Activated T-cell treated with anti-CD3 and anti-CD28 coated beads, Interleukin-2, amount 50 U/mL, for 72 hours (primary cell): ENCODE measurements around the gene ACSBG1. TPM values are rescaled to one million over a fixed set of nuclear protein-coding genes. Genes with fewer than 3 reads are reported as not detected.

ENCODE experiments used
- ATAC-seq, 2 donors: fragments of 150-1000 bp; cut with Tn5 transposase; replicated peaks in 1 of 2; 2 replicates each; pipeline ENCODE4 v1.10.0; 2021; ENCODE audit warnings: moderate library complexity in 2 of 2, mild to moderate bottlenecking in 1 of 2
- DNase-seq, 2 donors: peaks; one replicate each; pipeline ENCODE4 v3.0.0; 2021 to 2022; ENCODE audit warnings: mixed read lengths in 1 of 2
- H3K27ac Mint-ChIP-seq: one replicate; pipeline ENCODE4 v1.8.0; 2022; ENCODE audit warnings: mild to moderate bottlenecking, moderate library complexity, mixed read lengths
- H3K27me3 Mint-ChIP-seq: one replicate; pipeline ENCODE4 v1.8.0; 2022; ENCODE audit warnings: low read depth, mixed read lengths
- H3K36me3 Mint-ChIP-seq, 2 donors: one replicate each; pipeline ENCODE4 v1.8.0; 2022; ENCODE audit warnings: mixed read lengths in 2 of 2, mild to moderate bottlenecking in 1 of 2; ENCODE audit not compliant: insufficient read depth in 2 of 2
- H3K4me1 Mint-ChIP-seq: one replicate; pipeline ENCODE4 v1.8.0; 2022; ENCODE audit warnings: low read depth, mixed read lengths
- H3K4me3 Mint-ChIP-seq, 2 donors: one replicate each; pipeline ENCODE4 v1.8.0; 2022; ENCODE audit warnings: mild to moderate bottlenecking in 2 of 2, mixed read lengths in 2 of 2, moderate library complexity in 2 of 2
- H3K9me3 Mint-ChIP-seq, 2 donors: one replicate each; pipeline ENCODE4 v1.8.0; 2022; ENCODE audit warnings: mixed read lengths in 2 of 2
- total RNA-seq, 2 donors: library from RNA; stranded (reverse); gene quantifications; one replicate each; pipeline ENCODE4 v1.2.3, GENCODE V29; 2022

ACSBG1 gene
- total RNA-seq, 2 donors from 2014 or later, result 0.32 TPM; not detected in 1

GRCh38 chr15:78211189-78211921 lies 23.0 kb downstream of the ACSBG1 start:
- ATAC-seq (no peak), DNase-seq (no peak)
- Mint-ChIP-seq H3K36me3 (no peaks in the 10 kb centered on the region), H3K27ac (no peak overlapping the region), H3K9me3 (no peaks in the 10 kb centered on the region), H3K4me3 (no peak overlapping the region), H3K4me1 (no peaks in the 10 kb centered on the region), H3K27me3 (peaks cover 5% of the 10 kb centered on the region)

DNA sequence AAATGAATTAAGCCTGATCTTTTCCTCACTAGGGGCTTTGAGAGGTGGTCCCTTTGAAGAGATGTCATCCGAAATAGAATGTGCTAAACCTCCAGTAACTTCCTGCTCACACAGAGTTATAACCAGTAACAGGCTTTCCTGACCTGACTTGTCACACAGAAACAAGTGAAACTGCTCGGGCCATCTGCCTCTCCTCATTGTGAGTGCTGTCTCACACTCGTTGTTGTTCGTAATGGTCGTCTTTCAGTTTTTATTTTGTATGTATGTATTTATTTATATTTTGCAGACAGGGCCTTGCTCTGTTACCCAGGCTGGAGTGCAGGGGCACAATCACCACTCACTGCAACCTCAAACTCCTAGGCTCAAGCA lies 24.0 kb downstream of the ACSBG1 start:
- no peaks in the 10 kb centered on the region for H3K36me3 Mint-ChIP-seq
- H3K27ac Mint-ChIP-seq, result no peak overlapping the region
- H3K27me3 Mint-ChIP-seq, result peaks cover 5% of the 10 kb centered on the region
- no peak for ATAC-seq
- DNase-seq, result no peak
- no peaks in the 10 kb centered on the region for H3K9me3 Mint-ChIP-seq
- H3K4me3 Mint-ChIP-seq, result no peak overlapping the region
- H3K4me1 Mint-ChIP-seq, result no peaks in the 10 kb centered on the region

DNA sequence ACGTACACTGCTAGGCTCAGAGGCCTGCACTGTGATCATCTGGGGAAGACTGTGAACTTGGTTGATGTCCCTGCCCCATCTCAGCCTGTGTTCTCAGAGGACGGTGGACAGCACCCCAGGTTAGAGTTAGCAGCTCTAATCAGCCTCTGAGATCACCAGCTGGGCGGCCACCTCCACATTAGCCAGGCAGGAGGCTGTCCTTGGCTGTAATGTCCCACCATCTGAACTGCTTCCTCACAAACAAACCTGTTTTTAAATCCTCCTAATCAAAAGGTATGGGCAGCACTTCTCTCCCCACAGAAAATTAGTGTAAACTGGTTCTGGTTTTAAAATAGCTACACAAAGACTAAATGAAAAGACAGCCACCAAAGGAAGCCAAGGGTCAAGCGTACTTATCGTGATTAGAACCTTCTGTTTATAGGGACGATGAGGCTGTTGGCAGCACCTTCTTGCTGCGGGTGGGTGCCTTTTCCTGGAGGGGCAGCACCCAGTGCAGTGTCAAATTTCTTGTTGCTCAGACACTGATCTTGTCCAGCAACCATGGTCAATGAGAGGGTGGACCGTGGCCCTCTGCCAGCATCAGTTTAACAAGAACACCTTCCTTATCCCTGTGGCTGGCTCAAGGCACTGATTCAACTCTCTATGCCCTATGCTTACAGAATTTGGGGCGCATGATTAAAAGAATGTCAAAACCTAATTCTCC lies 24.6 kb downstream of the ACSBG1 start:
- Mint-ChIP-seq H3K27me3 (peaks cover 5% of the 10 kb centered on the region), H3K36me3 (no peaks in the 10 kb centered on the region), H3K4me3 (no peak overlapping the region), H3K27ac (no peak overlapping the region), H3K4me1 (no peaks in the 10 kb centered on the region), H3K9me3 (no peaks in the 10 kb centered on the region)
- ATAC-seq, result no peak
- no peak for DNase-seq

GRCh38 chr15:78208887-78209645 lies 25.3 kb downstream of the ACSBG1 start:
- Mint-ChIP-seq H3K27me3 (peaks cover 5% of the 10 kb centered on the region), H3K4me3 (no peak overlapping the region), H3K36me3 (no peaks in the 10 kb centered on the region), H3K27ac (no peak overlapping the region), H3K4me1 (no peaks in the 10 kb centered on the region), H3K9me3 (no peaks in the 10 kb centered on the region)
- DNase-seq, result no peak
- no peak for ATAC-seq

DNA sequence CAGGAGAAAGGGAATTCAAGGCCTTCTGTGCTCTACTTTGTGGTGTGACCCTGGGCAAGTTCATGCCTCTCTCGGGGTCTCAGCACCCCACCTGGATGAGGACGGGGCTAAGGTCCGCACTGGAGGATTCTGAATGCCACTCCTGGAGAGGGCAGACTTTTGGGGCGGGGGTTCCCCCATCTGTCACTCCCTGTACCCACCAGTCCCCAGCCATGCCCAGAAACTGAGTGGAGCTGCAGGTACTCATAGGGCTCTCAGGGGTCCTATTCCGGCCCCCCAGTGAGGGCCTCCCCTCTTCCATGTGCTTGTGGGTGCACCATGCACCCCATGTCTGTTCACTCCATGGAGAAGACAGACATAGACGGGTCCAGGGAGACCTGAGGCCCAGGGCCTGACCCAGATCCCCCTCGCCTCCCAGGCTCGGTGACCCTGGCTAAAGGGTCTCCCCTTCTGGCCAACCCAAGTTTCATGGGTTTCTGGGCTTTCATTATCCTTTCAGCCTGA lies 26.0 kb downstream of the ACSBG1 start:
- DNase-seq (no peak), ATAC-seq (no peak)
- Mint-ChIP-seq H3K9me3 (no peaks in the 10 kb centered on the region), H3K4me3 (no peak overlapping the region), H3K27me3 (peaks cover 5% of the 10 kb centered on the region), H3K27ac (no peak overlapping the region), H3K36me3 (no peaks in the 10 kb centered on the region), H3K4me1 (no peaks in the 10 kb centered on the region)

GRCh38 chr15:78207641-78208340 lies 26.6 kb downstream of the ACSBG1 start:
- Mint-ChIP-seq H3K4me1 (no peaks in the 10 kb centered on the region), H3K36me3 (no peaks in the 10 kb centered on the region), H3K4me3 (no peak overlapping the region), H3K27ac (no peak overlapping the region), H3K9me3 (no peaks in the 10 kb centered on the region), H3K27me3 (peaks cover under 1% of the 10 kb centered on the region)
- ATAC-seq (no peak), DNase-seq (no peak)

- H3K4me3 Mint-ChIP-seq, result no peak overlapping the region
- H3K27me3 Mint-ChIP-seq, result no peaks in the 10 kb centered on the region
- ATAC-seq, result no peak
- H3K9me3 Mint-ChIP-seq, result no peaks in the 10 kb centered on the region
- DNase-seq, result no peak
- H3K27ac Mint-ChIP-seq, result no peak overlapping the region
- no peaks in the 10 kb centered on the region for H3K36me3 Mint-ChIP-seq
- H3K4me1 Mint-ChIP-seq, result no peaks in the 10 kb centered on the region
These were observed 27.3 kb downstream of the ACSBG1 start for GRCh38 chr15:78207110-78207458.

DNA sequence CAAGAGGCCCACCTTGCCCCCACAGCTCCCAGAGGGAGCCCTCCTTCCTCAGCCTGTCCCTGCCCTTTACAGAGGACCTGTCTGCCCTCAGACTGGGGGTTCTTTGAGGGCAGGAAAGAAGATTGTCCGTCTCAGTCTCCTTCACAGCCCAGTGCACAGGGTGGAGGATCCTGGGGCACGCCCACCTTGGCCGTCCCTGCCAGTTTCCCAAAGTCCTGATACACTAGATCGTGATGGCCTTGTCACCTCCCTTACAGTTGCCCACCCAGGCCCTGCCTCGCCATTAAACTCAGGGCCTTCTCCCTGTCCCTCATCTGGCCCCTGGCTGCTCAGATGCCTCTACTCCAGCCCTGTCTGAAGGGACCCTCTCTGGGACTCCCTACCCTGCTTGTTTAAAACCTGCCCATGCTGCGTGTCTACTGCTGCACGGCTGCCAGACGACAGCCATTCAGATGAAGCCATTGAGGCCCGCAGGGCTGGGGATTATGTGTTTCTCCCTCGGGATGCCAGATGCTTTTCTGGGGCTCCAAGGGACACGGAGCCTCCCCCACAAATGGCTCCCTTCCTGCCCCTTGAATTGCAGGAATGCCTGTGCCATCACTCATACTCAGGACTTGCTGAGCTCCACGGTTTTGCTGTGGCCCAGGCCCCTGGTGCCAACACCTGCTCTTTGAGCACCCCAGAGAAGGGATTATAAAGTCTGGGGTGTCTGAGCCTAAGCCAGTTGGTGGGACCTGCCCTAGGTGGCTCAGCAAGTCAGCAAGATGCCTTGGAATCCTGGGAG lies 27.8 kb downstream of the ACSBG1 start:
- Mint-ChIP-seq H3K36me3 (no peaks in the 10 kb centered on the region), H3K9me3 (no peaks in the 10 kb centered on the region), H3K27ac (no peak overlapping the region), H3K4me3 (no peak overlapping the region), H3K4me1 (no peaks in the 10 kb centered on the region), H3K27me3 (no peaks in the 10 kb centered on the region)
- ATAC-seq (no peak), DNase-seq (no peak)

DNA sequence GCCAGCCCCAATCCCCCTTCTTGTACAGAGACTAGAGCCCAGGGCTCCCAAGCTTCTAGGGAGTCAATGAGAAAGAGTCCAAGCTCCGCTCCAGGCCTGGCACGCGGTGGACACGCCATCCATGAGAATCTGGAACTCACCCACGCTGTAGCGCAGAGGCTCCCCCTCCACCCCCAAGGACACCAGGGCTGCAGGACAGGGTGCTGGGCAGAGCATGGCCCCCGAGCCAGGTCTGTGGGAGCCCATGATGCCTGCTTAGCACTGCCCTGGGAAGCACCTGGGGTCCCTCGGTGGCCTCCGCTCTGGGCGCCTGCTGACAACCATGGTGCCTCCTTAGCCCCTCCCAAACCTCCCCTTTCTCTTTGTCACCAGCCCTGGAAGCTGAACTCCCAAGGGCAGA lies 28.5 kb downstream of the ACSBG1 start:
- no peak overlapping the region for H3K4me3 Mint-ChIP-seq
- no peaks in the 10 kb centered on the region for H3K9me3 Mint-ChIP-seq
- ATAC-seq (no peak), DNase-seq (no peak)
- no peaks in the 10 kb centered on the region for H3K36me3 Mint-ChIP-seq
- no peaks in the 10 kb centered on the region for H3K4me1 Mint-ChIP-seq
- H3K27ac Mint-ChIP-seq, result no peak overlapping the region
- no peaks in the 10 kb centered on the region for H3K27me3 Mint-ChIP-seq

- H3K27me3 Mint-ChIP-seq, result no peaks in the 10 kb centered on the region
- no peak overlapping the region for H3K27ac Mint-ChIP-seq
- no peaks in the 10 kb centered on the region for H3K9me3 Mint-ChIP-seq
- no peak for ATAC-seq
- H3K4me3 Mint-ChIP-seq, result no peak overlapping the region
- no peak for DNase-seq
- H3K36me3 Mint-ChIP-seq, result no peaks in the 10 kb centered on the region
- H3K4me1 Mint-ChIP-seq, result no peaks in the 10 kb centered on the region
These were observed 29.0 kb downstream of the ACSBG1 start for GRCh38 chr15:78205337-78205736.

GRCh38 chr15:78204351-78205309 lies 29.7 kb downstream of the ACSBG1 start:
- ATAC-seq (no peak), DNase-seq (no peak)
- Mint-ChIP-seq H3K9me3 (no peaks in the 10 kb centered on the region), H3K4me3 (no peak overlapping the region), H3K4me1 (no peaks in the 10 kb centered on the region), H3K36me3 (no peaks in the 10 kb centered on the region), H3K27ac (no peak overlapping the region), H3K27me3 (no peaks in the 10 kb centered on the region)
